Stimulated activated naive CD4-positive, alpha-beta T cell (primary cell): ENCODE measurements around the gene TRMU.

Source experiments
- DNase-seq, 6 experiments: peaks; one replicate each; lab custom pipeline; 2025; lab: John Stamatoyannopoulos, UW

Gene TRMU

DNA sequence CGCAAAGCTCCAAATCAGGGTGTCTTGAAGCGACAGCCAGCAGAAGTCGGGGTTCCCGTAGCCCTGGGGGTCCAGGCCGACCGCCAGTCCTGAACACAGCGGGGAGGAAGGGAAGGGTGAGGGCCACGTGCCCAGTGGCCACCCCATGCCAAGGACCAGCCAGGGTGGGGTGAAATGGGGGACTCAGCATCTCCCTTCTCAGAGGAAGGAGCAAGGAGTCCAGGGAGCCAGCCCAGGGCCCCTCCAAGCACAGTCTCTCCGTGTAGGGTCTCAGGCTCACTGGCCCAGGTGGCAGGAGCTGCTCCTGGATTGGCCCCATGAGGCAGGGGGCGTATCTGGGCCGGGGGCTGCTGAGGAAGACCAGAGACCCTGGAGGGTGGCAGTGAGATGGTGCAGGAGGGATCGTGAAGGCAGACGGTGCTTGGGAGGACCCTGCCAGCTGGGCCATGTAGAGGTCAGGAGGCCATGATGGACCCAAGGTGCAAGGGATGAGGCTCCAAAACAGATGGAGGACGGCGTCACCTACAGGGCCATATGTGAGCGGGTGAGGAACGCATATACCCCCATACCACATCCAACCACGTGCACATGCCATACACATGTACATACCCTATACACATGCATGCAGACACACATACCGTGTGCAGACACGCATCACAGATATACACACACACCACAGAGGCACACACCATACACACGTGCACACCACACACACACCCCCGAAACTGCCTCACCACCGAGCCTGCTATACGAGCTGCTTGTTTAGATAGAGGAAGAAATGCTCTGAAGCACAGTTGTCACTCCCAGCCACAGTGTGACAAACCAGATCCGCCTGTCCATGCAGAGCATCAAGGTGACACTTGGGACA, 34.4 kb downstream of the TRMU start:
- no peak for DNase-seq

DNA sequence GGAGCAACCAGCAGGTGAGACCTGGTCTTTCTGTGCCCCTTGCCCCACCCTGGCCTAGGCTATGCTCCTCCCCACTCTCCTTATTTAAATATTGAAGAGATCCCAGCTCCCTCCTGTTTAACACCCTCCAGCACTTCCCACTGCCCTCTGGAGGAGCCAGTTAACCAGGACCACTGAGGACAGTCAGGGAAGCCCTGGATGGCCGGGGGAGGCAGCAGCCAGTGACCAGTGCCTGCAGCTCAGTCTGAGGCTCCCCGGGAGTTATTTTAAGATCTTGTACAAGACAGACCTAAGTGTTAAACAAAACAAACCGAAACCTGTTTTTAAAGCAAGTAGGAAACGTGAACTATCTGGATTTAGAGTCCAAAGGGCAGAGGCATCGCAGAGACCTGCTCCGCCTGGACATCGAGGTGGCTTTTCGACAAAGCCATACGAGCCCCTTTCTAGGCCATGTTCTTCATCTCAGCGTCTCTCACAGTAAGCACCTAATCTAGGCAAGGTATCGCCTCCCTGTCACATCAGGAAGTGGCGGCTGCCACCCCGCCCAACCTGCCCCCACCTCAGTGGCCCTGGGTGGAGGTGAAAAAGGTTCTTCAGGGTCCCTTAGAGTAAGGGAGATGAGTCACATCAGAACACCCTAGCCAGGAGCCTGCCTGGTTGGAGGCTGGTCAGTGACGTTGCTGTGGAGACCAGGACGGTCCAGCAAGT, 35.2 kb downstream of the TRMU start:
- no peak for DNase-seq

DNA sequence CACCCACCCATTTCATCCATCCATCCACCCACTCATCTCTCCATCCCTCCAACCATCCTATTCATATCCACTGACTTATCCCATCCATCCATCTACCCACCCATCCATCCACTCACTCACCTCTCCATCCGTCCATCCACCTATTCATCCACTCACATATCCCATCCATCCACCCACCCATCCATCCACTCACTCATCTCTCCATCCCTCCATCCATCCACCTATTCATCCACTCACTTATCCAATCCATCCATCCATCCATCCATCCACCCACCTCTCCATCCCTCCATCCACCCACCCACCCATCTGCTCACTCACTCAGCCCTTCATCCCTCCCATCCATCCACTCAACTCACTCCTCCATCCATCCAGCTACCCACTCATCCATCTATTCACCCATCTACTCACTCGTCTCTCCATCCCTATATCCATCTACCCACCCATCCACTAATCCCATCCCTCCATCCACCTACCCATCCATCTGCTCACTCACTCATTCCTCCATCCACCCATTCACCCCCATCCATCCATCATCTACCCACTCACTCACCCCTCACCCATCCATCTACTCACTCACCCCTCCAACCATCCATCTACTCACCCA, 36.2 kb downstream of the TRMU start:
- DNase-seq: no peak

DNA sequence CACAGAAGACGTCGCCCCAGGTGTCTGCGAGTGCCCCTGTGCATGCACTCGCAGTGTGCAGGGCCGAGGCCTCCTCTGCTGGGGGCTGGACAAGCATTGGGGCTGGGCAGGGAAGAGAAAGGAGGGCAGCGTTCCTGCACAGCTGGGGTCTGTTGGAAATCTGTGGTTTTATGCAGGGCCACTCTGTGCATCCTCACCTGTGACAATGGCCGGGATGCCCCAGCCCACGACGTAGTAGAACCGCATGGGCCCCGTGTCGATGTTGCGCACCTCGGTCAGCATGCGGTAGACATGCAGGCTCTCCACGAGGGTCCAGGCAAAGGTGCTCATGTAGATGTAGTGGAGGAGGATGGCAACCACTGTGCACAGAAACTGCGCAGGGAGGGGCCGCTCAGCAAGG, 37.2 kb downstream of the TRMU start:
- DNase-seq: no peak

GRCh38 chr22:46373159-46373558, 37.6 kb downstream of the TRMU start:
- no peak for DNase-seq

DNA sequence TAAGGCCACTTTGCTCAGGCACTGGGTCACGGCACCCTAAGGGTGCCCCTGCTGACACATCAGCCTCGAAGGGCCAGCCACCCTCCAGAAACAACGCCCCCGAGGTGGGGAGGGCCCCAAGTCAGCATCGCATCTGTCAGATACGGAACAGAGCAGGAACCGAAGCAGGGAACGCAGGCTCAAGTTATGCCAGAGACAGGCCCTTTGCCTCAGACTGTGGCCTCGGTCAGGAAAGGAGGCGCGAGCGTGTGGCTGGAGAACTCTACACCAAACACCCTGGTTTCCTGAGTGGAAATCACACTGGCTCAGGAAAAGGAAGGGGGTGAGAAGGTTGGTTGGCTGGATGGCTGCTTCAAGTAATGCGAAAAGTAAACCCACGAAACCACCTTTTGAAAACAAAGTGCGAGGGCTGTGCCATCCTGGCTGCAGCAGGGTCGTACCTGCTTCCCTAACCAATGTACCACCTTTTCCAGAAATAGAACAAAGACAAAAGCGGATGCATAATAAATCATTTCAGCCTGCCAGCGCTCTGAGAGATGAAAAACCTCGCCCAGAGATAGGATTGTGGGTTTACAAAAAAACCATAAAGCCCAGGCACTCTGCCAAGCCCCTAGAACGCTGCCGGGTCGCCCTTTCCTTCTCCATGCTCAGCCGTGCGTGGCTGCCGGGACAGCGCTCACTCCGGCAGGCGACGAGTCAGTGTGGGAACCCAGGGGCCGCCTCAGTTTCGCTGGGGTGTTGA, 38.6 kb downstream of the TRMU start:
- peak in 1 of 6 experiments; percentile 15 for DNase-seq

DNA sequence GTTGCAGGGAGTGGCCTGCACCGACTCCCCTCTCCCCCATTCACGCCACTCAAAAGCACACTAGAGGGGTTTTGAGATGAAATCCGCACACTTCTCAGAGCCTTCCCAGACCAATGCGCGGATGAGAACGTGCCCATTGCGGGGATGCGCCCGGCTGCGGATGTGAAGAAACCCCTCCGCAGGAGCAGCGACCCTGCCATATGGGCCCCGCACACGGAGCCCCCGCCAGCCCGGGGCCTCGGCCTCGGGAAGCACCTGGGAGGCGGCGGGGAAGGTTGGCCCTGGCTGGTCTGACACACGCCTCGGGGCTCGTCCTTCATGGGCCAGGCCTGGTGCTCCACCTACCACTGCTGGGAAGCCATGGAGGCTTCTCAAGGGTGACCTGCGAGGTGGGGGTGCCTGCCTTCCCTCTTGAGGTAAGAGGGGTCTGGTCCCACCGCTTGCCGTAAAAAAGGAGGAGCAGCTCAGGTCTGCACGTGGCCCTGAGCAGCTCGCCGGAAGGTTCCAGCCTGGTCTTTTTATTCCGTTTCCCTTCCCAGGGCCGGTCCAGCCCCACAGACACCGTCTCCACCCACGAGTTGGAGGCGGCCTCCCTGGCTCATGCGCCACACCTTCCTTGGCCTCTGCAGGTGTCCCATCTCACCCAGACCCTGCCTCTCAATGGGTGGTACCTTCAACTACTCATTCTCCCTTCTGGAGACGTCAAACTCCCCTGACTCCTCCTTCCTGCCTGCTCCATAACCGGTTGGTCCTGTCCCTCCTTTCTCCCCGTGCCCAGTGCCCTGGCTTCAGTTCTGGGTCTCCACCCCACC, 39.4 kb downstream of the TRMU start:
- DNase-seq: no peak

DNA sequence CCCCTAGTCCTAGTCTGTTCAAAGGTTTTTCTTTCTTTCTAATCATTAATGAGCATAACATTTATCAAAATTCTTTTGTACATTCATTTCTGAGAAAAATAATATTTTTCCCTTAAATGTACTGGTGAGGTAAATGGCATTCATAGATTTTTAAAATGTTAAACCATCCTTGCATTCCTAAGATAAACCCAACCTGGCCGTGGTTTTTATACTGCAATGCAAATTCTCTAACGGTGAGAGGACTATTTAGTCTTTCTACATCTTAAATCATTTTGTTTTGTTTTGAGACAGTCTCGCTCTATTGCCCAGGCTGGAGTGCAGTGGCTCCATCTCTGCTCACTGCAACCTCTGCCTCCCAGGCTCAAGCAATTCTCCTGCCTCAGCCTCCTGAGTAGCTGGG, 40.6 kb downstream of the TRMU start:
- no peak for DNase-seq

GRCh38 chr22:46376908-46377524, 41.5 kb downstream of the TRMU start:
- DNase-seq: no peak

DNA sequence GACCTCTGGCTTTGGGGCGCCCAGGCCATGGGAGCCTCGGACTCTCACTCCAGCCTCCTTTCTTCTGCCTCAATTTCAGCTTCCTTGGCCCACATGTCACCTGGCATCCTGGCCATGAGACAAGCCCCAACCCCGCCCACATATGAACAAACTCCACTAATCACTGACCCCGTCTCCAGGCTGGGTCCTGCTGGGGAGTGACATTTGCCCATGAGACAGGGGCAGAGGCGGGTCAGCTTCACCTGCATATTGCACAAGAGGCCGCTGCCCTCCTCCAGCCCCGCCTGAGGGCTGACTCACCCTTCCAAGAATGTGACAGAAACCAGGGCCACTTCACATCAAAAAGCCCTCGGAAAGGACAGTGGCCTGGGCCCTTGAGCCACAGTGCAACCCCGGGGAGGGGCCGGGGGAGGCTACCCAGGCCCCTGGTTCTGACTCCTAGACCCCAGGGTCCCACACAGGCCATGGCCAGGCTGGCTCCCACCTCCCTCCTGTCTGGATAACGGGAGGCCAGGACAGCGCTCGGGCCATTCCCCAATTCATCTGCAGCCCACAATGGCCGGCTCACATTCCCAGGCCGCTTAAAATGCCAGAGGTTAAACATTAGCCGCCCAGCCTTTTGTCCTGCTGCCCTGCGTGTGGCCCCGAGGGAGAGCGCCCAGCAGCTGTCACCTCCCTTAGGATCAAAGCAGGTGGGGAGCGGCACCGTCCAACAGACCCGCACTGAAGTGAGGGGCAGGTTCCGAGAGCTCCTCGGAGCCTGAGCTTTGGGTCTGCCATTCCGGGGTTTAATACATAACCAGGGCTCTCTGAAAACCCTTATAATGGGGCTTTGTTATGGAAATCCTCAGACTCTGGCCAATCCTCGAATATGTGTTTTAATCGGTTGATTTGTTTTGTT, 42.3 kb downstream of the TRMU start:
- DNase-seq: no peak

DNA sequence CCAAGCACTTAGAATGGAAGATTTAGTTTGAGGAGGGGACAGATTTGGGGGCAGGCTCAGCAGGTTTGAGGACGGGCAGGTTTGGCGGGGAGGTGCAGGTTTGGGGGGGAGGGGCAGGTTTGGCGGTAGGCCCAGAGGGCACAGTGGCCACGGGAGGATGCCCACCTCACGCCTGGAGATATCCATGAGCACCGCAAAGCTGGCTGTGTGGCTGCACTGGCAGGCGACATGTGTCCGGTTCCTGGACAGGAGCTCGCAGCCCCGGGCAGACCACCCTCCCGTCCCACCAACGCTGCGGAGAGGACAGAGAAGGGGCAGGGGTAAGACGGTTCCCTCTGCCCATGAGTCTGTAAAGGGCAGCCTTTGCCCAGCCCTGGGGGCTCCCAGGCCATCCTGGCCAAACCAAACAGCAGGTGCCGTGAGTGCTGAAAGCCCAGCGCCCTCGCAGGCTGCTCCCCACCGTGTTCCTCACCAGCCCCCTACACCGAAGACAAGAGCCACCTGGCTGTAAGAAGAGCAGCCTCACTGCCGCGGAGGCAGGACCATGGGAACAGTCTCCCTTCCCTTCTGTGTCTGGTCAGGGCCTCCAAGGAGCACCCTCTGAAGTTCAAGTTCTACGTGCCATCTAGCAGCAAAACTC, 43.0 kb downstream of the TRMU start:
- no peak for DNase-seq

GRCh38 chr22:46379066-46379930, 43.8 kb downstream of the TRMU start:
- DNase-seq: no peak

GRCh38 chr22:46380069-46380468, 44.6 kb downstream of the TRMU start:
- DNase-seq: no peak

- DNase-seq: no peak
Measured at GRCh38 chr22:46380581-46380980, 45.1 kb downstream of the TRMU start.

DNA sequence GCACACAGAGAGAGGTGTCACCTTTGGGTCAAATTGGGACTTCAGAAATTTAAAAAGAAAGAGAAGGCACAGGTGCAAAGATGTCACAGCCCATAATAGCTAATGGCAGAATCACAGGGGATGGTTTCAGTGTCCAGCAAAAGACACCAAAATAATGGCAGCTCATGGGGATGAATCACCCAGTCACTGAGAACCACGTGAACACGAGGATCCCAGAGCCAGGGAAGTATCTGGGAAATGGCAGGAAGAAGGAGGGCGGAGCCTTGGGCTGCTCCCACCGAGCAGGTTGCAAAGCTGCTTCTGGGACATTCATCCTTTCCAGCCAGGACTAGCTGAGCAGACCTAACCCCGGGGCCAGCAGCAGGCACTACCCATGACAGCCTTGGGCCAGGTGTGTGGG, 45.6 kb downstream of the TRMU start:
- no peak for DNase-seq

DNA sequence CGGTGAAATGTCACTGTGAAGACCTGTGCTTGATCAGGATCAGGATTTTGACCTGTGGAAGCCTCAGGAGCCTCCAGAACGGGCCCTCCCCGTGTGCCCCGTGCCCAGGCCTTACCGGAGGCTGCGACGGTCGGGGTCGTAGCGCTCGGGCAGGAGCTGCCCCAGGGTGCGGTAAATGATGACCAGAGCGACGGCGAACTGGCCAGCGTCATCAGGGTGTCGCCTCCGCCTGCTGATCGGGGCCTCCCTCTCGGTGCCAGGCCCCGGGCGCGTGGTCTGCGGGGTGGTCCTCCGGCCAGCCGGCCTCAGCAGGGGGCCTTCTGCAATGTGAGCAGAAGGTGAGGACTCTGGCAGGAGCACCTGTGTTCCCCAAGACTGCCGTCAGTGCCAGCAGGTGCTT, 46.2 kb downstream of the TRMU start:
- no peak for DNase-seq

DNA sequence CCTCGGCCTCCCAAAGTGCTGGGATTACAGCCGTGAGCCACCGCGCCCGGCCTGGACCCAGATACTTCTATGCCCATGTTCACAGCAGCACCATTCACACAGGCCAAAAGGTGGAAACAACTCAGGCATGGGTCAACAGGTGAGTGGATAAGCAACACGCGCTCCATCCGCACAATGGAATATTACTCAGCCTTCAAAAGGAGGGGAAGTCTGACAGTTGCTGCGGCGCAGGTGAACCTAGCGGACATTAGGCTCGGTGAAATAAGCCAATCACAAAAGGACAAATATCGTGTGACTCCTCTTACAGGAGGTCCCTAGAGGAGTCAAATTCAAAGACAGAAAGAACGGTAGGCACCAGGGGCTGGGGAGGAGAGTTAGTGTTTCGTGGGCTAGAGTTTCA, 47.0 kb downstream of the TRMU start:
- no peak for DNase-seq

DNA sequence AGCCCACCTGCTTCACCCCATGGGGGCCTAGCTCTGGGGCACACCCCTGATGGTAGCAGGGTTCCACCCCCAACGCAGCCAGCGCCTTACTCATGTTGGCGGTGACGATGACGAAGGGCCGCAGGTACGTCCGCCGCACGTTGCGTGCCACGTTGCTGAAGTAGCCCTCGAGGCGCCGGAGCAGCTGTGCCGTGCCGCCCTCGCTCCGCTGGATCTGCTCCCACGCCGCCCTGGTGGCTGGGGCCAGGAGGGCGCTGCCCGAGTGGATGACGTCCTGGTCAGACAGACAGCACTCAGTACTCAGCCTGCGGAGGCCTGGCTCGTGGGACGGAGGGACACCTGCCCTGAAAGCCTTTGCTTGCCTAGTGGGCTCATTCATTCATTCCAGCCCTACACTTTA, 50.8 kb downstream of the TRMU start:
- no peak for DNase-seq

DNA sequence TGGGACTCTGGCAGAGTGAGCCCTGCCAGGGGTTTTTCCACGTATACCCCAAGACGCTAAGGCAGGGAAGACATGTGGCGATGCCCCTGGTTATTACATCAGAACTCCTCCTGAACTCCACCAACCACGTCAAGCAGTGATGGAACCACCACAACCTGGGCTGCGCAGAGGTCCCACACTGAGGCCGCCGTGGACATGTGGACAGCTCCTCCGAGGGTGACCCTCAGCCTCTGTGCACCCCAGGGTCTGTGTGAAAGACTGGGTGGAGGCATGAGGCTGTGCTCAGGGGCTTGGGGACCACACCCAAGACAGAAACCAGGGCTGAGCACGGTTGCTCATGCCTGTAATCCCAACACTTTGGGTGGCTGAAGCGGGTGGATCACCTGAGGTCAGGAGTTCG, 52.2 kb downstream of the TRMU start:
- no peak for DNase-seq
